ENCODE data around the gene KIF17. TPM values are rescaled to one million over a fixed set of nuclear protein-coding genes. Genes with fewer than 3 reads are reported as not detected.

The KIF17 gene
- total and polyA plus RNA-seq, 2 of the 4 experiments (the other 2 are of a cell fraction): 4.5 to 5.7 TPM

DNA sequence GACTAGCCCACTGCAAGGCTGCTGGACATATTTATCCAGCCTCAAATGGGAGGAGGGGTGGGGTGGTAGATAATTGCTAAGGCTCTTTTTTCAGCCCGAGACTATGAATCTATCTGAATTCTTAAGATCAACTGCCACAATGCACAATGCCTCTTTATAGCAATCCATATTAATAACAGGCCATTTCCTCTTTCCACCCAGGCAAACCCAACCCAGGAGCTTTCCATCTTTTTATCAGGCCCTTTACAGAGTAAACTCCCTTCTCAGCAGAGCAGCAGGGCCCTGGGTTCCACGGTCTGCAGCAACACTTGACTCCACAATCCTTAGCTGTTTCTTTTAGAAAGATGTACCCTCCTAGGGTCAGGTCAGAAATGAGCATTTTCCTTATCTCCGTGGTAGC is 57.4 kb downstream of the KIF17 start:
- no peak overlapping the region for H3K18ac ChIP-seq (ENCODE audit: low read depth, low read length)
- H3K9me3 ChIP-seq (ENCODE audit: control insufficient read depth, insufficient read depth, low read length): no peaks in the 10 kb centered on the region
- H3K4me3 ChIP-seq (ENCODE audit: insufficient read depth, low read depth, low read length): peak overlapping the region; percentile 73
- H3K9ac ChIP-seq (ENCODE audit: low read depth, low read length): peak overlapping the region; percentile 86
- in situ Hi-C loops (cut with MboI; ENCODE audit: low sequenced_read_pairs): no loop called here
- no TSS peak for BruUV-seq (replicated peaks)
- WGBS, 2 experiments (ENCODE audit: extremely low coverage in 2 of 2, insufficient read length in 1 of 2): 14% methylated on average over 1 of the region's 3 CpGs; no CpG with 5 or more reads in 1 of the 2 experiments
- H3K27ac ChIP-seq (ENCODE audit: insufficient read depth, low read length): peak overlapping the region; percentile 64
- H2BK5ac ChIP-seq (ENCODE audit: low read depth, low read length, poor library complexity, severe bottlenecking): no peak overlapping the region
- H2AK9ac ChIP-seq (replicated peaks; ENCODE audit: low read depth, low read length, poor library complexity): peak overlapping the region; percentile 74
- peaks cover 21% of the 10 kb centered on the region for H3K36me3 ChIP-seq (ENCODE audit: control insufficient read depth, insufficient read depth, low read length)
- peaks cover 9% of the 10 kb centered on the region for H3K9me1 ChIP-seq (ENCODE audit: insufficient read depth, low read length)
- H4K20me1 ChIP-seq (ENCODE audit: insufficient read depth, low read length): no peaks in the 10 kb centered on the region; the same call in 1 of the 2 replicates
- 0 out of 2 replicates have a peak overlapping the region, but pooled peaks have one; percentile 64 for H4K91ac ChIP-seq (ENCODE audit: insufficient read depth, low read depth, low read length)
- H3K23ac ChIP-seq (ENCODE audit: low read depth, low read length): peak overlapping the region; percentile 74; the same call in 1 of the 2 replicates
- ChIA-PET CTCF (no interaction called here), POLR2A (ENCODE audit: unreplicated experiment) (interaction anchor here (0.7 kb wide), 1 partner anchor 74 kb away, joined by 3 read pairs; no protein-coding TSS in a partner anchor)
- no peak overlapping the region for H2BK15ac ChIP-seq (ENCODE audit: low read depth, low read length)
- peak overlapping the region; percentile 80; the same call in 1 of the 2 replicates for H3K4ac ChIP-seq (ENCODE audit: low read depth, low read length)
- peak overlapping the region; percentile 94 for H2AFZ ChIP-seq (replicated peaks; ENCODE audit: low read length, poor library complexity)
- ATAC-seq (ENCODE audit: low read depth) (no peak), DNase-seq (no peak)
- peaks cover 35 to 67% of the 10 kb centered on the region in 2 experiments for H3K79me1 ChIP-seq (ENCODE audit: low read depth in 1 of 2, low read length in 2 of 2)
- TF ChIP-seq RAD21 (IDR thresholded peaks at IDR 0.05; ENCODE audit: low read length): no peak
- TF ChIP-seq FOS (IDR thresholded peaks at IDR 0.05; ENCODE audit: low read depth, low read length): no peak
- TF ChIP-seq RCOR1 (IDR thresholded peaks at IDR 0.05; ENCODE audit: insufficient replicate concordance, low read length): no peak
- no peak for TF ChIP-seq BHLHE40 (IDR thresholded peaks at IDR 0.05; ENCODE audit: low read depth, low read length)
- no peak for TF ChIP-seq MXI1 (IDR thresholded peaks at IDR 0.05; ENCODE audit: borderline replicate concordance, low read depth, low read length)
- TF ChIP-seq NFE2L2 (IDR thresholded peaks at IDR 0.05; ENCODE audit: low read depth, low read length): no peak
- TF ChIP-seq MAFK (IDR thresholded peaks at IDR 0.05; ENCODE audit: low read depth, low read length): no peak
- no peak for TF ChIP-seq POLR2A (IDR thresholded peaks at IDR 0.05; ENCODE audit: low read depth, low read length)
- no peak for TF ChIP-seq SMC3 (IDR thresholded peaks at IDR 0.05; ENCODE audit: low read depth, low read length)
- TF ChIP-seq CEBPB (IDR thresholded peaks at IDR 0.05; ENCODE audit: low read depth, low read length): no peak
- no peak for TF ChIP-seq RFX5 (IDR thresholded peaks at IDR 0.05; ENCODE audit: low read depth, low read length)
- TF ChIP-seq CTCF (conservative IDR thresholded peaks at IDR 0.05; ENCODE audit: low read depth, low read length): no peak
- TF ChIP-seq CHD1 (IDR thresholded peaks at IDR 0.05; ENCODE audit: low read depth, low read length): no peak
- TF ChIP-seq, protein P1, sequence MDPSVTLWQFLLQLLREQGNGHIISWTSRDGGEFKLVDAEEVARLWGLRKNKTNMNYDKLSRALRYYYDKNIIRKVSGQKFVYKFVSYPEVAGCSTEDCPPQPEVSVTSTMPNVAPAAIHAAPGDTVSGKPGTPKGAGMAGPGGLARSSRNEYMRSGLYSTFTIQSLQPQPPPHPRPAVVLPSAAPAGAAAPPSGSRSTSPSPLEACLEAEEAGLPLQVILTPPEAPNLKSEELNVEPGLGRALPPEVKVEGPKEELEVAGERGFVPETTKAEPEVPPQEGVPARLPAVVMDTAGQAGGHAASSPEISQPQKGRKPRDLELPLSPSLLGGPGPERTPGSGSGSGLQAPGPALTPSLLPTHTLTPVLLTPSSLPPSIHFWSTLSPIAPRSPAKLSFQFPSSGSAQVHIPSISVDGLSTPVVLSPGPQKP (IDR thresholded peaks at IDR 0.05; ENCODE audit: borderline replicate concordance, low read depth, low read length): no peak
- TF ChIP-seq USF2 (IDR thresholded peaks at IDR 0.05; ENCODE audit: low read depth, low read length): no peak
- TF ChIP-seq MAZ (IDR thresholded peaks at IDR 0.05; ENCODE audit: borderline replicate concordance, low read depth, low read length): no peak
- peak overlapping the region; percentile 47 for H2AK5ac ChIP-seq (ENCODE audit: low read depth, low read length)
- no peak overlapping the region for H2BK120ac ChIP-seq (ENCODE audit: low read depth, low read length)
- H4K5ac ChIP-seq (ENCODE audit: low read depth, low read length): no peak overlapping the region; the same call in 1 of the 2 replicates
- peaks cover 4% of the 10 kb centered on the region for H3K4me1 ChIP-seq (ENCODE audit: control insufficient read depth, insufficient read depth, low read length)
- H3K4me2 ChIP-seq (ENCODE audit: low read depth, low read length): peak overlapping the region; percentile 79
- peak overlapping the region; percentile 67 for H3K56ac ChIP-seq (ENCODE audit: extremely low read depth, insufficient read depth, low read length)
- intact Hi-C loops (cut with micrococcal nuclease): no loop called here
- dilution Hi-C loops (cut with HindIII; ENCODE audit: low sequenced_read_pairs, unreplicated experiment): no loop called here
- peak overlapping the region; percentile 82; the same call in 1 of the 2 replicates for H3K14ac ChIP-seq (replicated peaks; ENCODE audit: low read depth, low read length)
- H4K8ac ChIP-seq (ENCODE audit: low read depth in 2 of 2, low read length in 2 of 2): peak overlapping the region; percentile 58 to 96
- no peaks in the 10 kb centered on the region for H3K27me3 ChIP-seq (ENCODE audit: control insufficient read depth, insufficient read depth, low read length)
- no peak overlapping the region for H2BK20ac ChIP-seq (ENCODE audit: low read depth, low read length)

Measured in IMR-90 (cell line).